ENCODE results near the gene RBM11. TPM values are rescaled to one million over a fixed set of nuclear protein-coding genes. Genes with fewer than 3 reads are reported as not detected.

The RBM11 gene
- total and polyA plus RNA-seq, 2 donors (not counting 3 experiments of a cell fraction or from before 2014, with no cell fraction given), result not detected

DNA sequence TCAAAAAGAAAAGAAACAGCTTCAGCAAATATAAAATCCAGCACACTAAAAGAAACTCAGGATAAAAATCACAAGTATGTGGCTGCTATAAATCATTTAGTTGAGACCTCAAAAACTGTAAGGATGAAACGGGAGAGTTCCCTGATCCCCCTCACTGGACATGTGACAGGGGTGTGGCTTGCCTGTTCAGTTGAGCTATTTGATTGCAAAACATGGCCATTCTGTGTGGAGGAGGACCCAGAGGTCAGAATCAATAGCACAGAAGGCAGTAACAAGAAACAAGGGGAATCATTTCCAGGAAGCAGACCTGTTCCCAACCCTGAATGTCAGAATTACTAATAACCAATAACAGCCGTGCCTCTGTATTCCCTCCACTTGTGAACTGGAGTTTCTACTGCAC lies 27.9 kb downstream of the RBM11 start:
- intact Hi-C loops (cut with micrococcal nuclease), result no loop called here
- no peak for FAIRE-seq

More for the DNA sequence above, 27.9 kb downstream of the RBM11 start:
- H3K9me3 ChIP-seq (replicated peaks; ENCODE audit: control insufficient read depth, insufficient read depth, low read length), result no peaks in the 10 kb centered on the region
- DNase-seq (ENCODE audit: low read depth, low spot score), result no peak
- H3K27me3 ChIP-seq (ENCODE audit: control insufficient read depth in 2 of 2, insufficient read depth in 2 of 2, low read length in 2 of 2), result no peaks in the 10 kb centered on the region
- H2AFZ ChIP-seq (ENCODE audit: low read depth, low read length), result no peak overlapping the region
- CTCF ChIA-PET, result interaction anchor here (1.0 kb wide), 1 partner anchor 16 kb away, joined by 5 read pairs; no protein-coding TSS in a partner anchor
- no peak overlapping the region for H3K27ac ChIP-seq (ENCODE audit: insufficient read depth, low read depth, low read length)
- POLR2A ChIA-PET, result no interaction called here
- no peaks in the 10 kb centered on the region for H4K20me1 ChIP-seq (replicated peaks; ENCODE audit: control insufficient read depth, extremely low read depth, insufficient read depth, low read length)
- no peaks in the 10 kb centered on the region for H3K4me1 ChIP-seq (ENCODE audit: control insufficient read depth, extremely low read depth, insufficient read depth, low read length)
- no peaks in the 10 kb centered on the region for H3K36me3 ChIP-seq (ENCODE audit: control insufficient read depth in 2 of 2, extremely low read depth in 1 of 2, insufficient read depth in 2 of 2, low read length in 2 of 2)
- TF ChIP-seq, protein P1, sequence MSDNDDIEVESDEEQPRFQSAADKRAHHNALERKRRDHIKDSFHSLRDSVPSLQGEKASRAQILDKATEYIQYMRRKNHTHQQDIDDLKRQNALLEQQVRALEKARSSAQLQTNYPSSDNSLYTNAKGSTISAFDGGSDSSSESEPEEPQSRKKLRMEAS (IDR thresholded peaks at IDR 0.05; ENCODE audit: insufficient read depth, insufficient read length), result no peak
- no peak for TF ChIP-seq POLR2AphosphoS5 (IDR thresholded peaks at IDR 0.05; ENCODE audit: insufficient read depth, low read depth, low read length)
- no peak for TF ChIP-seq FOS (IDR thresholded peaks at IDR 0.05; ENCODE audit: borderline replicate concordance, insufficient read depth, low read length)
- TF ChIP-seq EZH2 (IDR thresholded peaks at IDR 0.05; ENCODE audit: borderline replicate concordance, low read depth, low read length, severe bottlenecking), result no peak
- TF ChIP-seq, protein P2, sequence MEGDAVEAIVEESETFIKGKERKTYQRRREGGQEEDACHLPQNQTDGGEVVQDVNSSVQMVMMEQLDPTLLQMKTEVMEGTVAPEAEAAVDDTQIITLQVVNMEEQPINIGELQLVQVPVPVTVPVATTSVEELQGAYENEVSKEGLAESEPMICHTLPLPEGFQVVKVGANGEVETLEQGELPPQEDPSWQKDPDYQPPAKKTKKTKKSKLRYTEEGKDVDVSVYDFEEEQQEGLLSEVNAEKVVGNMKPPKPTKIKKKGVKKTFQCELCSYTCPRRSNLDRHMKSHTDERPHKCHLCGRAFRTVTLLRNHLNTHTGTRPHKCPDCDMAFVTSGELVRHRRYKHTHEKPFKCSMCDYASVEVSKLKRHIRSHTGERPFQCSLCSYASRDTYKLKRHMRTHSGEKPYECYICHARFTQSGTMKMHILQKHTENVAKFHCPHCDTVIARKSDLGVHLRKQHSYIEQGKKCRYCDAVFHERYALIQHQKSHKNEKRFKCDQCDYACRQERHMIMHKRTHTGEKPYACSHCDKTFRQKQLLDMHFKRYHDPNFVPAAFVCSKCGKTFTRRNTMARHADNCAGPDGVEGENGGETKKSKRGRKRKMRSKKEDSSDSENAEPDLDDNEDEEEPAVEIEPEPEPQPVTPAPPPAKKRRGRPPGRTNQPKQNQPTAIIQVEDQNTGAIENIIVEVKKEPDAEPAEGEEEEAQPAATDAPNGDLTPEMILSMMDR (IDR thresholded peaks at IDR 0.05; ENCODE audit: extremely low read depth in 1 of 2, insufficient read depth in 1 of 2, low read depth in 1 of 2, low read length in 2 of 2), result no peak
- no peak for TF ChIP-seq MYC (IDR thresholded peaks at IDR 0.05; ENCODE audit: low read depth, low read length)
- TF ChIP-seq POLR2A (IDR thresholded peaks at IDR 0.05; ENCODE audit: low read depth, low read length), result no peak
- H3K4me3 ChIP-seq (replicated peaks in 1 of 3; ENCODE audit: insufficient read depth in 1 of 3, low read depth in 1 of 3, low read length in 3 of 3), result no peak overlapping the region
- no TSS peak for BruUV-seq (replicated peaks)
- H3K4me2 ChIP-seq (ENCODE audit: insufficient read depth, low read length), result no peak overlapping the region
- dilution Hi-C loops (cut with MboI; ENCODE audit: extremely low pct_ligation_motif_present, low sequenced_read_pairs), result no loop called here
- H3K79me2 ChIP-seq (ENCODE audit: control insufficient read depth, insufficient read depth, low read length), result no peaks in the 10 kb centered on the region
- no peaks in the 10 kb centered on the region for H3K9me1 ChIP-seq (replicated peaks; ENCODE audit: control insufficient read depth, extremely low read depth, insufficient read depth, low read length)
- H3K9ac ChIP-seq (replicated peaks; ENCODE audit: extremely low read depth, insufficient read depth, low read length), result no peak overlapping the region
